Choroid plexus epithelial cell (primary cell): ENCODE results near the gene SPG21.

Source experiments
- DNase-seq: peaks from one replicate; pipeline ENCODE4 v3.0.0-alpha.2; 2010; ENCODE audit warnings: low read depth
- H3K4me3 ChIP-seq: 2 replicates; pipeline ENCODE4 v1.5.1; 2011; ENCODE audit warnings: low read depth, mild to moderate bottlenecking, control low read depth, low read length, moderate library complexity
- TF ChIP-seq, protein P1 (sequence below): conservative IDR thresholded peaks from 2 replicates; pipeline ENCODE4 v1.5.1; 2011; ENCODE audit warnings: low read depth, mild to moderate bottlenecking, control low read depth, inconsistent platforms, low read length, moderate library complexity

Gene SPG21

DNA sequence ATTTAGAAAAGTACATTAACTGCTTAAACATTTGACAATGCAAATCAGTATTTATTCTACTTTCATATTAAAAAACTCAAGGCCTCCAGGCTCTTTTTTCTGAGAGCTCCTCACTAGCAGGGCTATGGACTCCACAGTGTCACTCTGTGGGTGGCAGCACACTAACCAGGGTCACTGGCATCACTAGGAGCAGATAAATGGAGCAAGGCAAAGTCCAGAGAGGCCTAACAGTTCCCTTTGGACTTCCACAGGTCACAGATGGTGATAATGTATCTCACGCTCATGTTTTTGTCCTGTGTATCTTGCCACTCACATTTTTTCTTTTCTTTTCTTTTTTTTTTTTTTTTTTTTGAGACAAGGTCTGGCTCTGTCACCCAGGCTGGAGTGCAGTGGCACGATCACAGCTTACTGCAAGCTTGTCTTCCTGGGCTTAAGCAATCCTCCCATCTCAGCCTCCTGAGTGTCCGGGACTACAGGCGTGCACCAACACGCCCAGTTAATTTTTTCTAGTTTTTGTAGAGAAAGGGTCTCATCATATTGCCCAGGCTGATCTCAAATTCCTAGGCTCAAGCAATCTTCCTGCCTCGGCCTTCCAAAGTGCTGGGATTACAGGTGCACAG, 7.8 kb downstream of the SPG21 start:
- TF ChIP-seq, protein P1, sequence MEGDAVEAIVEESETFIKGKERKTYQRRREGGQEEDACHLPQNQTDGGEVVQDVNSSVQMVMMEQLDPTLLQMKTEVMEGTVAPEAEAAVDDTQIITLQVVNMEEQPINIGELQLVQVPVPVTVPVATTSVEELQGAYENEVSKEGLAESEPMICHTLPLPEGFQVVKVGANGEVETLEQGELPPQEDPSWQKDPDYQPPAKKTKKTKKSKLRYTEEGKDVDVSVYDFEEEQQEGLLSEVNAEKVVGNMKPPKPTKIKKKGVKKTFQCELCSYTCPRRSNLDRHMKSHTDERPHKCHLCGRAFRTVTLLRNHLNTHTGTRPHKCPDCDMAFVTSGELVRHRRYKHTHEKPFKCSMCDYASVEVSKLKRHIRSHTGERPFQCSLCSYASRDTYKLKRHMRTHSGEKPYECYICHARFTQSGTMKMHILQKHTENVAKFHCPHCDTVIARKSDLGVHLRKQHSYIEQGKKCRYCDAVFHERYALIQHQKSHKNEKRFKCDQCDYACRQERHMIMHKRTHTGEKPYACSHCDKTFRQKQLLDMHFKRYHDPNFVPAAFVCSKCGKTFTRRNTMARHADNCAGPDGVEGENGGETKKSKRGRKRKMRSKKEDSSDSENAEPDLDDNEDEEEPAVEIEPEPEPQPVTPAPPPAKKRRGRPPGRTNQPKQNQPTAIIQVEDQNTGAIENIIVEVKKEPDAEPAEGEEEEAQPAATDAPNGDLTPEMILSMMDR: no peak
- DNase-seq: no peak
- no peak overlapping the region for H3K4me3 ChIP-seq

DNA sequence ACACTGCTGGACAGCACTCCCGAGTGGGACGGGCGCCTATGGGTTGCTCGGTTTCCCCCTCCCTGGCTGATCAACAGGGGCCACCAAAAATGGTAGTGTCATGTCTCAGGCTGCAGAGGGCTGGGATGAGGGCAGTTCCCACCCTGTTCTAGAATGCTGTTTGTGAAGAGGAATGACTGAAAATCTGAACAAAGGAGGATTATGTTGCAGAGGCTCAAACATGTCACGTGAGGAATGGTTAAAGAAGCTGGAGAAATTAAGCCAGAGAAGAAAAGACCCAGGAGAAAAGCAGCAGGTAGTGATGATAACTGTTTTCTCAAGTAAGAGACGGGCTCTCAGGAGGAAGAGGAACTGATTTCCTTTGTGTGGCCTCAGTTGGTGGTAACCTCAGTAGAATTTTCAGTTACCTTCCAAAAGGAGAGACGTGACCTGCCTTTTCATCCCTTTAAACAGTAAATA, 10.4 kb downstream of the SPG21 start:
- DNase-seq: no peak
- TF ChIP-seq, protein P1: no peak
- no peak overlapping the region for H3K4me3 ChIP-seq

DNA sequence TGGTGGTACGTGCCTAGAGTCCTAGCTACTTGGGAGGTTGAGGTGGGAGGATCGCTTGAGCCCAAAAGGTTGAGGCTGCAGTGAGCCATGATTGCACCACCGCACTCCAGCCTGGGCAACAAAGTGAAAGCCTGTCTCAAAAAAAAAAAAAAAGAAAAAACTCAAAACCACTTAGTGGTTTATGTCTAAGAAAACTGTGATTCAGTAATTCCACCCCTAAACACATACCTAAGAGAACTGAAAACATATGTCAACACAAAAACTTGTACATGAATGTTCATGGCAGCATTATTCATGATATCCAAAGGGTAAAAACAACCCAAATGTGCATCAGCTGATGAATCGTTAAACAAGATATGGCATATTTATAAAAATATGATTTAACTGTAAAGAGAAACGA, 14.3 kb downstream of the SPG21 start:
- no peak overlapping the region for H3K4me3 ChIP-seq
- TF ChIP-seq, protein P1: no peak
- no peak for DNase-seq

DNA sequence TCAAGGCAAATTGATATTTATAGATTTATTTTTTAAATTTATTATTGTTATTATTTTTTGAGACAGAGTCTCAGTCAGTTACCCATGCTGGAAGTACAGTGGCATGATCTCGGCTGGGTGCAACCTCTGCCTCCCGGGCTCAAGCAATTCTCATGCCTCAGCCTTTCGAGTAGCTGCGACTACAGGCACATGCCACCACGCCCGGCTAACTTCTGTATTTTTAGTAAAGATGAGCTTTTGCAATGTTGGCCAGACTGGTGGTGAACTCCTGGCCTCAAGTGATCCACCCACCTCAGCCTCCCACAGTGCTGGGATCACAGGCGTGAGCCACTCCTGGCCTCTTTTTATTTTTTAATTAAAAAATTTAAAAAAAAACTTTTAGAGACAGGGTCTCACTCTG, 19.0 kb downstream of the SPG21 start:
- TF ChIP-seq, protein P1: no peak
- no peak for DNase-seq
- no peak overlapping the region for H3K4me3 ChIP-seq

DNA sequence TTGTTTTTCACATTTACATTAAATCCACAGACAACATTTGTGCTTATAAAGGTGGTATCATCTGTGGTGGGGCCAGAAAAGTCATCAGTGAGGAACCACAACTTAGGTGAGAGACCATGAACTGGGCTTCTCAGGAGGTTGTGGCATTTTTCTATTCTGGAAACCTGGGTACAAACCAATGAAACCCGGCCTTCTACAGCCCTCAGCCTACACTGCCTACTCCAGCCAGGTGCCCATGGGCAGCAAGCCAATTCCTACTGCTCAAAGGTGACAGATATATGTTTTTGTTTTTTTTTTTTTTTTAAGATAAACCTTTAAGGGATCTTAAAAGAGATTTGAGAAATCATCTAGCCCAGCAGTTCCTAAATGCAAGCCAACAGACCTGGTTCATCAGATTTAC, 20.3 kb downstream of the SPG21 start:
- TF ChIP-seq, protein P1: no peak
- no peak for DNase-seq
- no peak overlapping the region for H3K4me3 ChIP-seq

DNA sequence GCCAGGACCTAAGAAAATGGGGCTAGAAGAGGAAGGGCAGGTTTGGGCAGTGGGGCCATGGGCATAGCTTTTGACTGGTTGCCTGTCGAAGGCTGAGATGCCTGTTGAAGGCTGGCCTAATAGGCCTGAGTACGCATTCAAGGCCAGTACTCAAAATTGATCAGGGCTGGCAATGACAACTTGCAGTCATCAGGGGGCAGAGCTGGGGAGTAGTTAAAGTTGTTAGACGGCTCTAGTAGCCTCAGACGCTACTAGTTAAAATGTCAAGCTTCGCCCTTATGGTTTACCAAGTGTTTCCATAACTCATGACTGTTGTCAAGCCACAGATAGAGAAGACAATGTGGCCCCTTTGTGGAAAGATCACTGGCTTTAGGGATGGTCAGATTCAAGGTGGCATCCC, 28.7 kb downstream of the SPG21 start:
- TF ChIP-seq, protein P1: peak; percentile 9

DNA sequence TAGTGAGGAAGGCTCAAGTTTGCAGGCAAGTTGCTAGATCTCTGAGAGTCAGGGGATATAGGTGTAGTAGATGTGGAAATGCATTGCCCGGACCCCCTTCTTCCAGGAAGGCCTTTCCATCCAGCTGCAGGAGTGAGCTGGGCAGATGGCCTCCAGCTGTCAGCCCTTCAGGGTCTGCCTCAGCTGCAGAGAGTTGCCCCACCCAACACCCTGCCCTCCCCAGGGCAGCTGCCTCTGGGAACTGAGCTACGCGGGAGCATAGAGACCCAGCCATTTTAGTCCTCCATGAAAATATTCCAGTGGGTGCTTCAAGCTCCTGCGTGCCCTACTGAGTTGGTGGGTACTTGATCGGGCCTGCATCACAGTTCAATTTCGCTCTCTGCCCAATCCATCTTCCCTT, 29.6 kb downstream of the SPG21 start:
- TF ChIP-seq, protein P1: no peak
- H3K4me3 ChIP-seq: no peak overlapping the region
- DNase-seq: no peak

More for the DNA sequence above, 28.7 kb downstream of the SPG21 start:
- DNase-seq: no peak
- H3K4me3 ChIP-seq: no peak overlapping the region
